MM.1S (cell line): ENCODE data around the gene ZBTB24.

ENCODE experiments used
- DNase-seq: peaks from one replicate; pipeline ENCODE4 v3.0.0-alpha.2; 2015
- H2AFZ ChIP-seq: fragments of 300-600 bp; sonication (generic); 2 replicates; pipeline ENCODE4 v1.6.0; 2016; ENCODE audit warnings: antibody characterized with exemption, low read length
- H3F3A ChIP-seq: fragments of 300-600 bp; sonication (generic); 2 replicates; pipeline ENCODE4 v1.6.1; 2016; ENCODE audit warnings: mild to moderate bottlenecking, antibody characterized with exemption, low read length, moderate library complexity, mixed read lengths; ENCODE audit not compliant: insufficient read depth
- H3K27ac ChIP-seq: fragments of 300-600 bp; sonication (generic); 2 replicates; pipeline ENCODE4 v1.5.1; 2016; ENCODE audit warnings: mild to moderate bottlenecking, low read length
- H3K27me3 ChIP-seq: fragments of 300-600 bp; sonication (generic); replicated peaks from 2 replicates; pipeline ENCODE4 v1.6.0; 2016; ENCODE audit warnings: low read length; ENCODE audit not compliant: insufficient read depth
- H3K36me3 ChIP-seq: fragments of 300-600 bp; sonication (generic); replicated peaks from 2 replicates; pipeline ENCODE4 v1.6.1; 2016; ENCODE audit warnings: mild to moderate bottlenecking, low read length, mixed read lengths; ENCODE audit not compliant: insufficient read depth
- H3K4me1 ChIP-seq: fragments of 300-600 bp; sonication (generic); 2 replicates; pipeline ENCODE4 v1.6.1; 2016; ENCODE audit warnings: low read length, mixed read lengths
- H3K4me2 ChIP-seq: fragments of 300-600 bp; sonication (generic); 2 replicates; pipeline ENCODE4 v1.6.0; 2016; ENCODE audit warnings: low read depth, low read length
- H3K4me3 ChIP-seq: fragments of 300-600 bp; sonication (generic); 2 replicates; pipeline ENCODE4 v1.5.1; 2016; ENCODE audit warnings: low read length, mixed read lengths
- H3K79me2 ChIP-seq: fragments of 300-600 bp; sonication (generic); 2 replicates; pipeline ENCODE4 v1.6.1; 2016; ENCODE audit warnings: mixed run types, low read length, mixed read lengths
- H3K9ac ChIP-seq: fragments of 300-600 bp; sonication (generic); 2 replicates; pipeline ENCODE4 v1.6.1; 2016; ENCODE audit warnings: low read length, mixed read lengths
- H3K9me2 ChIP-seq: fragments of 300-600 bp; sonication (generic); replicated peaks from 2 replicates; pipeline ENCODE4 v1.6.1; 2016; ENCODE audit warnings: mild to moderate bottlenecking, low read length, mixed read lengths; ENCODE audit not compliant: insufficient read depth
- H3K9me3 ChIP-seq: fragments of 300-600 bp; sonication (generic); replicated peaks from 2 replicates; pipeline ENCODE4 v1.6.1; 2016; ENCODE audit warnings: mild to moderate bottlenecking, low read length, mixed read lengths; ENCODE audit not compliant: insufficient read depth
- H4K20me1 ChIP-seq: fragments of 300-600 bp; sonication (generic); 2 replicates; pipeline ENCODE4 v1.6.1; 2016; ENCODE audit warnings: mild to moderate bottlenecking, low read length, moderate library complexity, mixed read lengths; ENCODE audit not compliant: insufficient read depth
- CTCF ChIP-seq: fragments of 300-600 bp; sonication (generic); IDR thresholded peaks from 2 replicates; pipeline ENCODE4 v1.5.1; 2016; ENCODE audit warnings: antibody characterized with exemption, low read length, mixed read lengths
- EZH2 ChIP-seq: fragments of 300-600 bp; sonication (generic); optimal IDR thresholded peaks from 2 replicates; pipeline ENCODE3; 2017; ENCODE audit warnings: low read depth, mild to moderate bottlenecking, antibody characterized with exemption, low read length, mixed read lengths
- EZH2phosphoT487 ChIP-seq: fragments of 300-600 bp; sonication (generic); IDR thresholded peaks from 2 replicates; pipeline ENCODE4 v1.6.1; 2018; ENCODE audit warnings: antibody characterized with exemption, low read length

Gene ZBTB24

DNA sequence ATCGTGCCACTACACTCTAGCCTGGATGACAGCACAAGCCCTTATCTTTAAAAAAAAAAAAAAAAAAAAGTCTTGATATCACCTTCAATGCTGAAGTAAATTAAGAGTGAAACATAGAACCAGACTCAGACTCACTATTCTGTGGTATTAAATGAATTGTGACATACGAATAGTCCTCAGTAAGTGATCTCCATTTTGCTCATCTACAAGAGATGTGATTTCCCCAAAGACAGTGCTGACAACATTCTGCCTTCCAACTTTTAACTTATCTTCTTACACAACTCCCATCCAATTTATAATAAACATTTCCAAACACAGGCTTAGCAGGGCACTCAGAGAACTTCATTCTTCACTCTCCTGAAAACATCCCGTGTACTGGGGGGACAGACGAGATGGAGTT, 8.0 kb downstream of the ZBTB24 start:
- Histone ChIP-seq H3K27ac (no peak overlapping the region), H3K4me3 (no peak overlapping the region), H3K9me2 (no peaks in the 10 kb centered on the region), H3K9me3 (no peaks in the 10 kb centered on the region), H3F3A (no peaks in the 10 kb centered on the region), H3K4me2 (no peak overlapping the region), H3K79me2 (peaks cover 82% of the 10 kb centered on the region), H4K20me1 (no peaks in the 10 kb centered on the region), H2AFZ (no peak overlapping the region), H3K36me3 (peaks cover 5% of the 10 kb centered on the region; the same call in 1 of the 2 replicates), H3K4me1 (peaks cover 22% of the 10 kb centered on the region), H3K9ac (no peak overlapping the region), H3K27me3 (no peaks in the 10 kb centered on the region)
- TF ChIP-seq EZH2 (no peak), EZH2phosphoT487 (no peak), CTCF (no peak)
- DNase-seq: no peak

DNA sequence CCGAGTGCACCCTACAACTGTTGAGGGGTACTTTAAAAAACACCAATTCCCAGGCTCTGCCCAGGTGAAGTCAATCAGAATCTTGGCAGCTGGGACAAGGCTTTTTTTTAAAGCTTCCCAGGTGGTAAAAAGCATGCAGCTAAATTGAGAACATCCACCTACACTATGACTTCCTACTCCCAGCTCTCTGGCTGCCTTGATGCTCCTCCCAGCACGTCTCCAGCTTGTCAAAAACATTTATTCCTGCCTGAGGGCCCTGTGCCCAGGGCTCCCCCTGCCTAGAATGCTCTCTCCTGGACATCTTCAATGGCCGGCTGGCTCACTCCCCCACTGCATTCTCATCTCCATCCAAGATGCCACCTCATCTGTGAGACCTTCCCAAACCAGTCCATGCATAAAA, 9.9 kb downstream of the ZBTB24 start:
- H3K9me2 ChIP-seq: no peaks in the 10 kb centered on the region
- no peak overlapping the region for H3K4me3 ChIP-seq
- H2AFZ ChIP-seq: no peak overlapping the region
- H3K27me3 ChIP-seq: no peaks in the 10 kb centered on the region
- no peaks in the 10 kb centered on the region for H3K9me3 ChIP-seq
- H3K4me1 ChIP-seq: peaks cover 8% of the 10 kb centered on the region; the same call in 1 of the 2 replicates
- peaks cover 64% of the 10 kb centered on the region for H3K79me2 ChIP-seq
- H3K27ac ChIP-seq: no peak overlapping the region
- H3F3A ChIP-seq: no peaks in the 10 kb centered on the region
- H3K4me2 ChIP-seq: no peak overlapping the region
- H4K20me1 ChIP-seq: no peaks in the 10 kb centered on the region
- peaks cover 5% of the 10 kb centered on the region; the same call in 1 of the 2 replicates for H3K36me3 ChIP-seq
- H3K9ac ChIP-seq: no peak overlapping the region
- no peak for DNase-seq
- TF ChIP-seq EZH2: no peak
- no peak for TF ChIP-seq EZH2phosphoT487
- TF ChIP-seq CTCF: no peak

- peaks cover 5% of the 10 kb centered on the region; the same call in 1 of the 2 replicates for H3K36me3 ChIP-seq
- H3K27me3 ChIP-seq: no peaks in the 10 kb centered on the region
- no peaks in the 10 kb centered on the region for H3F3A ChIP-seq
- H3K4me3 ChIP-seq: no peak overlapping the region
- no peak overlapping the region for H2AFZ ChIP-seq
- H4K20me1 ChIP-seq: no peaks in the 10 kb centered on the region
- H3K9ac ChIP-seq: no peak overlapping the region
- 0 out of 2 replicates have a peak, but pooled peaks cover 6% of the 10 kb centered on the region for H3K4me1 ChIP-seq
- H3K27ac ChIP-seq: no peak overlapping the region
- no peak overlapping the region for H3K4me2 ChIP-seq
- H3K9me3 ChIP-seq: no peaks in the 10 kb centered on the region
- no peaks in the 10 kb centered on the region for H3K9me2 ChIP-seq
- peaks cover 58% of the 10 kb centered on the region for H3K79me2 ChIP-seq
- DNase-seq: no peak
- TF ChIP-seq EZH2: no peak
- no peak for TF ChIP-seq CTCF
- no peak for TF ChIP-seq EZH2phosphoT487
Observed at GRCh38 chr6:109472132-109472995, 10.7 kb downstream of the ZBTB24 start.
